ENCODE results near the gene FRAT1. TPM values are rescaled to one million over a fixed set of nuclear protein-coding genes. Genes with fewer than 3 reads are reported as not detected.
"Not testable (repeated sequence)": the region's sequence is repeated elsewhere in the genome, so short reads cannot be mapped to it uniquely, and the experiment has no call there.

The FRAT1 gene
- 1 to 10 TPM; 1.5 to 3.7 TPM for total RNA-seq

GRCh38 chr10:97318772-97319651, at the start of gene FRAT1:
Gene FRAT1, plus strand, starts transcription at chr10:97319271. Its CDS starts 183 bp downstream, at chr10:97319454.
- Mint-ChIP-seq H3K27ac (peak within 1 kb of the TSS; percentile 98), H3K9me3 (no peaks in the 10 kb centered on the region), H3K36me3 (ENCODE audit: low read depth) (no peaks in the 10 kb centered on the region), H3K4me3 (peak within 1 kb of the TSS; percentile 98), H3K27me3 (no peaks in the 10 kb centered on the region), H3K4me1 (peaks cover 12% of the 10 kb centered on the region)
- peak; percentile 77 for ATAC-seq (replicated peaks)

GRCh38 chr10:97270523-97271154, 48.4 kb upstream of the FRAT1 start:
- H3K4me1 Mint-ChIP-seq, result peaks cover 10% of the 10 kb centered on the region
- peaks cover 4% of the 10 kb centered on the region for H3K36me3 Mint-ChIP-seq (ENCODE audit: low read depth)
- no peak overlapping the region for H3K27ac Mint-ChIP-seq
- H3K27me3 Mint-ChIP-seq, result no peaks in the 10 kb centered on the region
- ATAC-seq (replicated peaks), result no peak
- H3K9me3 Mint-ChIP-seq, result no peaks in the 10 kb centered on the region
- H3K4me3 Mint-ChIP-seq, result no peak overlapping the region

- no peaks in the 10 kb centered on the region for H3K4me1 Mint-ChIP-seq
- H3K27me3 Mint-ChIP-seq, result no peaks in the 10 kb centered on the region
These were observed 45.4 kb upstream of the FRAT1 start for GRCh38 chr10:97273700-97274099.

GRCh38 chr10:97274828-97275227, 44.2 kb upstream of the FRAT1 start:
- H3K36me3 Mint-ChIP-seq (ENCODE audit: low read depth), result no peaks in the 10 kb centered on the region
- no peaks in the 10 kb centered on the region for H3K4me1 Mint-ChIP-seq
- no peak for ATAC-seq (replicated peaks)
- H3K9me3 Mint-ChIP-seq, result no peaks in the 10 kb centered on the region
- no peak overlapping the region for H3K27ac Mint-ChIP-seq
- H3K27me3 Mint-ChIP-seq, result no peaks in the 10 kb centered on the region
- H3K4me3 Mint-ChIP-seq, result no peak overlapping the region

More at GRCh38 chr10:97273700-97274099, 45.4 kb upstream of the FRAT1 start:
- ATAC-seq (replicated peaks), result no peak
- no peaks in the 10 kb centered on the region for H3K9me3 Mint-ChIP-seq
- H3K36me3 Mint-ChIP-seq (ENCODE audit: low read depth), result no peaks in the 10 kb centered on the region
- no peak overlapping the region for H3K4me3 Mint-ChIP-seq
- no peak overlapping the region for H3K27ac Mint-ChIP-seq

- H3K36me3 Mint-ChIP-seq (ENCODE audit: low read depth), result no peaks in the 10 kb centered on the region
- H3K9me3 Mint-ChIP-seq, result no peaks in the 10 kb centered on the region
- peaks cover 9% of the 10 kb centered on the region for H3K4me1 Mint-ChIP-seq
- H3K4me3 Mint-ChIP-seq, result no peak overlapping the region
- H3K27me3 Mint-ChIP-seq, result no peaks in the 10 kb centered on the region
- H3K27ac Mint-ChIP-seq, result no peak overlapping the region
- ATAC-seq (replicated peaks), result no peak
These were observed 41.5 kb upstream of the FRAT1 start for GRCh38 chr10:97277551-97277950.

GRCh38 chr10:97278491-97278989, 40.5 kb upstream of the FRAT1 start:
- Mint-ChIP-seq H3K4me1 (peaks cover 9% of the 10 kb centered on the region), H3K27me3 (no peaks in the 10 kb centered on the region), H3K36me3 (ENCODE audit: low read depth) (no peaks in the 10 kb centered on the region), H3K9me3 (no peaks in the 10 kb centered on the region), H3K4me3 (no peak overlapping the region), H3K27ac (no peak overlapping the region)
- ATAC-seq (replicated peaks), result peak; percentile 54

- Mint-ChIP-seq H3K36me3 (ENCODE audit: low read depth) (no peaks in the 10 kb centered on the region), H3K27ac (no peak overlapping the region), H3K9me3 (no peaks in the 10 kb centered on the region), H3K27me3 (no peaks in the 10 kb centered on the region), H3K4me1 (peaks cover 9% of the 10 kb centered on the region), H3K4me3 (no peak overlapping the region)
- no peak for ATAC-seq (replicated peaks)
These were observed 39.8 kb upstream of the FRAT1 start for GRCh38 chr10:97279121-97279815.

GRCh38 chr10:97280783-97281182, 38.3 kb upstream of the FRAT1 start:
- Mint-ChIP-seq H3K36me3 (ENCODE audit: low read depth) (peaks cover 2% of the 10 kb centered on the region), H3K4me1 (peaks cover 9% of the 10 kb centered on the region), H3K27ac (peak overlapping the region; percentile 61), H3K27me3 (no peaks in the 10 kb centered on the region), H3K9me3 (no peaks in the 10 kb centered on the region), H3K4me3 (no peak overlapping the region)
- ATAC-seq (replicated peaks), result peak; percentile 65

- not testable (repeated sequence) for H3K27me3 Mint-ChIP-seq; H3K9me3 Mint-ChIP-seq; H3K4me3 Mint-ChIP-seq; H3K4me1 Mint-ChIP-seq; ATAC-seq (replicated peaks); H3K27ac Mint-ChIP-seq
- peaks cover 20% of the 10 kb centered on the region for H3K36me3 Mint-ChIP-seq (ENCODE audit: low read depth)
These were observed 29.0 kb upstream of the FRAT1 start for GRCh38 chr10:97290076-97290475.

GRCh38 chr10:97290576-97291356, 28.3 kb upstream of the FRAT1 start:
- H3K4me1 Mint-ChIP-seq; H3K27ac Mint-ChIP-seq; ATAC-seq (replicated peaks); H3K27me3 Mint-ChIP-seq; H3K9me3 Mint-ChIP-seq: not testable (repeated sequence)
- H3K4me3 Mint-ChIP-seq, result peak overlapping the region; percentile 96
- peaks cover 19% of the 10 kb centered on the region for H3K36me3 Mint-ChIP-seq (ENCODE audit: low read depth)

GRCh38 chr10:97291357-97292096, 27.5 kb upstream of the FRAT1 start:
- Mint-ChIP-seq H3K4me3 (peak overlapping the region; percentile 96), H3K27me3 (no peaks in the 10 kb centered on the region), H3K4me1 (peaks cover 4% of the 10 kb centered on the region), H3K27ac (peak overlapping the region; percentile 67), H3K9me3 (no peaks in the 10 kb centered on the region), H3K36me3 (ENCODE audit: low read depth) (peaks cover 15% of the 10 kb centered on the region)
- no peak for ATAC-seq (replicated peaks)

GRCh38 chr10:97292097-97292861, 26.8 kb upstream of the FRAT1 start, which contains the start of gene ARHGAP19:
Gene ARHGAP19, minus strand, starts transcription at chr10:97292637. Its CDS starts 10 bp downstream, at chr10:97292627.
- Mint-ChIP-seq H3K4me1 (peaks cover 4% of the 10 kb centered on the region), H3K27ac (peak within 1 kb of the TSS; percentile 67), H3K36me3 (ENCODE audit: low read depth) (peaks cover 7% of the 10 kb centered on the region), H3K9me3 (no peaks in the 10 kb centered on the region), H3K4me3 (peak within 1 kb of the TSS; percentile 96), H3K27me3 (no peaks in the 10 kb centered on the region)
- ATAC-seq (replicated peaks), result peak; percentile 97

- no peak for ATAC-seq (replicated peaks)
- H3K4me1 Mint-ChIP-seq, result peaks cover 4% of the 10 kb centered on the region
- no peaks in the 10 kb centered on the region for H3K9me3 Mint-ChIP-seq
- H3K4me3 Mint-ChIP-seq, result peak overlapping the region; percentile 96
- H3K27me3 Mint-ChIP-seq, result no peaks in the 10 kb centered on the region
- H3K27ac Mint-ChIP-seq, result peak overlapping the region; percentile 67
- H3K36me3 Mint-ChIP-seq (ENCODE audit: low read depth), result peaks cover 5% of the 10 kb centered on the region
These were observed 26.2 kb upstream of the FRAT1 start for GRCh38 chr10:97292862-97293198.
